SU-DHL-6 (cell line): ENCODE data around the gene OR5V1.

Experiments used
- EZH2phosphoT487 ChIP-seq: fragments of 200-600 bp; sonication (generic), shearing (Covaris generic); conservative IDR thresholded peaks from 2 replicates; pipeline ENCODE4 v1.6.1; 2018; ENCODE audit warnings: mild to moderate bottlenecking, antibody characterized with exemption, low read length, moderate library complexity, mixed read lengths
- TF ChIP-seq, protein P1 (sequence below): fragments of 200-600 bp; sonication (generic); IDR thresholded peaks from one replicate; pipeline ENCODE4 v1.5.1; 2017; ENCODE audit warnings: antibody characterized with exemption, mild to moderate bottlenecking, low read length, moderate library complexity; ENCODE audit not compliant: insufficient read depth, poor library complexity, severe bottlenecking

DNA sequence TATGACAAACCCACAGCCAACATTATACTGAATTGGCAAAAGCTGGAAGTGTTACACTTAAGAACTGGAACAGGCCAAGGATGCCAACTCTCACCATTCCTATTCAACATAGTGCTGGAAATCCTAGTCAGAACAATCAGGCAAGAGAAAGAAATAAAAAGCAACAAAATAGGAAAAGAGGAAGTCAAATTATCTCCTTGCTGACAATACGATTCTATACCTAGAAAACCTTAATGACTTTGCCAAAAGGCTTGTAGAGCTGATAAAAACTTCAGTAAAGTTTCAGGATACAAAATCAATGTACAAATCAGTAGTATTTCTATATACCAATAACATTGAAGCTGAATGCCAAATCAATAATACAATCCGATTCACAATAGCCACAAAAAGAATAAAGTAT, 32.4 kb downstream of the OR5V1 start:
- TF ChIP-seq, protein P1, sequence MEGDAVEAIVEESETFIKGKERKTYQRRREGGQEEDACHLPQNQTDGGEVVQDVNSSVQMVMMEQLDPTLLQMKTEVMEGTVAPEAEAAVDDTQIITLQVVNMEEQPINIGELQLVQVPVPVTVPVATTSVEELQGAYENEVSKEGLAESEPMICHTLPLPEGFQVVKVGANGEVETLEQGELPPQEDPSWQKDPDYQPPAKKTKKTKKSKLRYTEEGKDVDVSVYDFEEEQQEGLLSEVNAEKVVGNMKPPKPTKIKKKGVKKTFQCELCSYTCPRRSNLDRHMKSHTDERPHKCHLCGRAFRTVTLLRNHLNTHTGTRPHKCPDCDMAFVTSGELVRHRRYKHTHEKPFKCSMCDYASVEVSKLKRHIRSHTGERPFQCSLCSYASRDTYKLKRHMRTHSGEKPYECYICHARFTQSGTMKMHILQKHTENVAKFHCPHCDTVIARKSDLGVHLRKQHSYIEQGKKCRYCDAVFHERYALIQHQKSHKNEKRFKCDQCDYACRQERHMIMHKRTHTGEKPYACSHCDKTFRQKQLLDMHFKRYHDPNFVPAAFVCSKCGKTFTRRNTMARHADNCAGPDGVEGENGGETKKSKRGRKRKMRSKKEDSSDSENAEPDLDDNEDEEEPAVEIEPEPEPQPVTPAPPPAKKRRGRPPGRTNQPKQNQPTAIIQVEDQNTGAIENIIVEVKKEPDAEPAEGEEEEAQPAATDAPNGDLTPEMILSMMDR: no peak
- no peak for TF ChIP-seq EZH2phosphoT487
